SK-N-SH (cell line): ENCODE measurements around the gene PEX11A. TPM values are rescaled to one million over a fixed set of nuclear protein-coding genes. Genes with fewer than 3 reads are reported as not detected.

Experiments
- CTCF ChIA-PET: fragments of 300-600, 350-600 bp; formaldehyde crosslinking; extraction: SDS; loops from one replicate; lab custom pipeline; 2021; lab: Yijun Ruan, JAX
- POLR2A ChIA-PET: fragments of 350-600 bp; sonication (Branson Sonifier 250); formaldehyde crosslinking; extraction: SDS; loops from one replicate; lab custom pipeline; 2020; ENCODE audit warnings: antibody characterized with exemption, inconsistent platforms; lab: Yijun Ruan, JAX
- DNase-seq: peaks from one replicate; pipeline ENCODE4 v3.0.0; 2012
- H2AFZ ChIP-seq: fragments of 200-600 bp; sonication (generic); 2 replicates; pipeline ENCODE4 v1.8.1; 2016; ENCODE audit warnings: antibody characterized with exemption, mild to moderate bottlenecking, low read depth
- H3F3A ChIP-seq: fragments of 200-600 bp; sonication (generic); replicated peaks from 2 replicates; pipeline ENCODE3; 2016; ENCODE audit warnings: antibody characterized with exemption, mild to moderate bottlenecking; ENCODE audit not compliant: insufficient read depth
- H3K27ac ChIP-seq, 2 experiments: fragments of 200-500 bp in 1 of 2; fragments of 200-600 bp in 1 of 2; sonication (Bioruptor generic) in 1 of 2; sonication (generic), shearing (Covaris generic) in 1 of 2; 2 replicates each; pipeline versions ENCODE4 v1.5.1 to v1.6.1; 2014 to 2016; ENCODE audit warnings: low read depth in 2 of 2, inconsistent platforms in 1 of 2, low read length in 1 of 2, mild to moderate bottlenecking in 1 of 2, mixed read lengths in 1 of 2
- H3K27me3 ChIP-seq: fragments of 200-600 bp; sonication (generic), shearing (Covaris generic); 2 replicates; pipeline ENCODE4 v1.6.1; 2016; ENCODE audit warnings: mixed run types; ENCODE audit not compliant: insufficient read depth
- H3K36me3 ChIP-seq, 2 experiments: fragments of 200-500 bp in 1 of 2; fragments of 200-600 bp in 1 of 2; sonication (Bioruptor generic) in 1 of 2; sonication (generic) in 1 of 2; replicated peaks in 1 of 2; 2 replicates each; pipeline versions ENCODE3 to v1.5.1; 2014 to 2016; ENCODE audit warnings: low read length in 1 of 2, mild to moderate bottlenecking in 1 of 2; ENCODE audit not compliant: insufficient read depth in 2 of 2, control insufficient read depth in 1 of 2
- H3K4me1 ChIP-seq, 2 experiments: fragments of 200-500 bp in 1 of 2; fragments of 200-600 bp in 1 of 2; sonication (Bioruptor generic) in 1 of 2; sonication (generic), shearing (Covaris generic) in 1 of 2; 2 replicates each; pipeline versions ENCODE4 v1.5.1 to v1.6.1; 2014 to 2016; ENCODE audit warnings: low read depth in 1 of 2, low read length in 1 of 2, mixed run types in 1 of 2; ENCODE audit not compliant: insufficient read depth in 2 of 2, control insufficient read depth in 1 of 2
- H3K4me2 ChIP-seq: fragments of 200-600 bp; sonication (generic), shearing (Covaris generic); 2 replicates; pipeline ENCODE4 v1.6.1; 2017; ENCODE audit warnings: mixed run types
- H3K4me3 ChIP-seq, 2 experiments: fragments of 200-500 bp in 1 of 2; fragments of 200-600 bp in 1 of 2; sonication (Bioruptor generic) in 1 of 2; sonication (generic), shearing (Covaris generic) in 1 of 2; 2 replicates each; pipeline versions ENCODE4 v1.5.1 to v1.8.1; 2014 to 2016; ENCODE audit warnings: low read depth in 2 of 2, inconsistent platforms in 1 of 2, low read length in 1 of 2, mild to moderate bottlenecking in 1 of 2, mixed read lengths in 1 of 2, moderate library complexity in 1 of 2
- H3K79me2 ChIP-seq: fragments of 200-600 bp; sonication (generic); 2 replicates; pipeline ENCODE4 v1.8.1; 2017; ENCODE audit warnings: mild to moderate bottlenecking; ENCODE audit not compliant: insufficient read depth
- H3K9ac ChIP-seq: fragments of 200-600 bp; sonication (generic); 2 replicates; pipeline ENCODE4 v1.6.1; 2017; ENCODE audit warnings: mixed run types
- H3K9me2 ChIP-seq: fragments of 200-600 bp; sonication (generic); 2 replicates; pipeline ENCODE4 v1.6.1; 2017; ENCODE audit warnings: mixed run types
- H3K9me3 ChIP-seq: fragments of 200-600 bp; sonication (generic); 2 replicates; pipeline ENCODE4 v1.6.1; 2017; ENCODE audit warnings: mixed run types, mild to moderate bottlenecking, moderate library complexity
- H4K20me1 ChIP-seq: fragments of 200-600 bp; sonication (generic); 2 replicates; pipeline ENCODE4 v1.6.1; 2017; ENCODE audit warnings: mild to moderate bottlenecking, mixed run types; ENCODE audit not compliant: insufficient read depth
- FOSL2 ChIP-seq: IDR thresholded peaks from 2 replicates; pipeline ENCODE4 v1.4.0; 2012; ENCODE audit warnings: low read depth, mild to moderate bottlenecking, moderate library complexity, borderline replicate concordance
- FOXJ3 ChIP-seq: sonication (generic); formaldehyde crosslinking; IDR thresholded peaks from 2 replicates; pipeline ENCODE4 v1.5.1; 2020; ENCODE audit warnings: mild to moderate bottlenecking, missing genetic modification reagents
- FOXM1 ChIP-seq: IDR thresholded peaks from 2 replicates; pipeline ENCODE4 v1.4.0; 2012; ENCODE audit warnings: low read depth, mild to moderate bottlenecking
- GABPA ChIP-seq: IDR thresholded peaks from 2 replicates; pipeline ENCODE4 v1.4.0; 2012; ENCODE audit warnings: low read depth, mild to moderate bottlenecking
- JUND ChIP-seq: IDR thresholded peaks from 2 replicates; pipeline ENCODE4 v1.4.0; 2012
- MEF2A ChIP-seq: IDR thresholded peaks from 2 replicates; pipeline ENCODE4 v1.4.0; 2012; ENCODE audit warnings: low read depth, borderline replicate concordance
- NRF1 ChIP-seq: IDR thresholded peaks from 2 replicates; pipeline ENCODE4 v1.6.1; 2012; ENCODE audit warnings: low read depth, mild to moderate bottlenecking, low read length
- RXRA ChIP-seq: IDR thresholded peaks from 2 replicates; pipeline ENCODE4 v1.4.0; 2012; ENCODE audit warnings: low read depth, mild to moderate bottlenecking, borderline replicate concordance
- SMC3 ChIP-seq: IDR thresholded peaks from 2 replicates; pipeline ENCODE4 v1.6.1; 2012; ENCODE audit warnings: low read depth, low read length, improper control_type of control experiment
- TAF1 ChIP-seq: IDR thresholded peaks from 2 replicates; pipeline ENCODE4 v1.6.1; 2012; ENCODE audit warnings: low read depth, mild to moderate bottlenecking, low read length, moderate library complexity, borderline replicate concordance
- TCF12 ChIP-seq: IDR thresholded peaks from 2 replicates; pipeline ENCODE4 v1.4.0; 2012
- YY1 ChIP-seq: IDR thresholded peaks from 2 replicates; pipeline ENCODE4 v1.4.0; 2012; ENCODE audit warnings: low read depth, mild to moderate bottlenecking
- whole genome bisulfite sequencing: methylation state at CpG from one replicate; pipeline ENCODE4 v1.1.6; 2017; ENCODE audit warnings: low lambda C conversion rate; 5-methylcytosine and 5-hydroxymethylcytosine counted together
- polyA plus RNA-seq, 3 experiments: library from polyadenylated mRNA; depleted of rRNA; stranded (reverse); fragments of >200 nt; gene quantifications; 2 replicates each; pipeline ENCODE4 v1.2.3, GENCODE V29; 2012
- TF ChIP-seq, protein P1 (sequence below): fragments of 150-350 bp; IDR thresholded peaks from 2 replicates; pipeline ENCODE4 v1.6.1; 2017; ENCODE audit warnings: antibody characterized with exemption, low read length, low read depth, borderline replicate concordance
- TF ChIP-seq, protein P2 (sequence below): IDR thresholded peaks from 2 replicates; pipeline ENCODE4; 2012
- TF ChIP-seq, protein P3 (sequence below): IDR thresholded peaks from 2 replicates; pipeline ENCODE4 v1.4.0; 2012; ENCODE audit warnings: low read depth, borderline replicate concordance
- TF ChIP-seq, protein P4 (sequence below): fragments of 200-600 bp; sonication (generic); IDR thresholded peaks from 2 replicates; pipeline ENCODE4 v1.6.1; 2017; ENCODE audit warnings: antibody characterized with exemption, mild to moderate bottlenecking, moderate library complexity

Gene PEX11A
- polyA plus RNA-seq, 1 of the 3 experiments (the other 2 are of a cell fraction): 6.1 TPM

DNA sequence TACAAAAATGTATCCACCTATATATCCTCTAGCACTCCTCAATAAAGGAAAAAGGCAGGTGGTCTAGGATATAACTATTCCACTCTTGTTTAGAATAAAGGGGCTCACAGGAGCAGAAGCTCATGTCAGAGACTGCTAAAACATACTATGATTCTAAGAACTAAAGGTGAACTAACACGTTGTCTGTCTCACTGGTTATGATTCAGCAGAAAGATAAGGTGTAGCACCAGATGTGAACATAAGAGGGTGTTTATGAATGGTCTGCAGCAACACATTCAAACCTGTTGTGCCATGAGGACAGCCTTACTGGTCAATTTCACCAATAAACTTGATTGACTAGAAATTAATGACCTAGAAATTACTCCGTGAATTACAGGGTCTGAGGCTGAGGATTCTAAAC, 4.6 kb downstream of the PEX11A start:
- Histone ChIP-seq H3K4me2 (no peak overlapping the region), H3K9me2 (no peaks in the 10 kb centered on the region), H3K4me3 (no peak overlapping the region), H3K79me2 (peaks cover 8% of the 10 kb centered on the region; the same call in 1 of the 2 replicates), H3F3A (no peaks in the 10 kb centered on the region), H2AFZ (no peak overlapping the region), H3K9me3 (no peaks in the 10 kb centered on the region), H3K36me3 (peaks cover 10 to 15% of the 10 kb centered on the region in 2 experiments), H3K9ac (no peak overlapping the region), H3K4me1 (no peaks in the 10 kb centered on the region; a peak in 2 of 4 replicates), H4K20me1 (no peaks in the 10 kb centered on the region), H3K27ac (no peak overlapping the region), H3K27me3 (no peaks in the 10 kb centered on the region)
- 62% methylated on average over 2 of the region's 2 CpGs for WGBS
- POLR2A ChIA-PET: no interaction called here
- DNase-seq: no peak
- CTCF ChIA-PET: interaction anchor here (1.0 kb wide), 1 partner anchor 13 kb away, joined by 3 read pairs; no protein-coding TSS in a partner anchor
- TF ChIP-seq YY1: no peak
- TF ChIP-seq, protein P1, sequence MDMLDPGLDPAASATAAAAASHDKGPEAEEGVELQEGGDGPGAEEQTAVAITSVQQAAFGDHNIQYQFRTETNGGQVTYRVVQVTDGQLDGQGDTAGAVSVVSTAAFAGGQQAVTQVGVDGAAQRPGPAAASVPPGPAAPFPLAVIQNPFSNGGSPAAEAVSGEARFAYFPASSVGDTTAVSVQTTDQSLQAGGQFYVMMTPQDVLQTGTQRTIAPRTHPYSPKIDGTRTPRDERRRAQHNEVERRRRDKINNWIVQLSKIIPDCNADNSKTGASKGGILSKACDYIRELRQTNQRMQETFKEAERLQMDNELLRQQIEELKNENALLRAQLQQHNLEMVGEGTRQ: no peak
- TF ChIP-seq, protein P2, sequence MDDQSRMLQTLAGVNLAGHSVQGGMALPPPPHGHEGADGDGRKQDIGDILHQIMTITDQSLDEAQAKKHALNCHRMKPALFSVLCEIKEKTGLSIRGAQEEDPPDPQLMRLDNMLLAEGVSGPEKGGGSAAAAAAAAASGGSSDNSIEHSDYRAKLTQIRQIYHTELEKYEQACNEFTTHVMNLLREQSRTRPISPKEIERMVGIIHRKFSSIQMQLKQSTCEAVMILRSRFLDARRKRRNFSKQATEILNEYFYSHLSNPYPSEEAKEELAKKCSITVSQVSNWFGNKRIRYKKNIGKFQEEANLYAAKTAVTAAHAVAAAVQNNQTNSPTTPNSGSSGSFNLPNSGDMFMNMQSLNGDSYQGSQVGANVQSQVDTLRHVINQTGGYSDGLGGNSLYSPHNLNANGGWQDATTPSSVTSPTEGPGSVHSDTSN: no peak
- no peak for TF ChIP-seq NRF1
- no peak for TF ChIP-seq JUND
- no peak for TF ChIP-seq GABPA
- TF ChIP-seq RXRA: no peak
- TF ChIP-seq TAF1: no peak
- TF ChIP-seq, protein P3, sequence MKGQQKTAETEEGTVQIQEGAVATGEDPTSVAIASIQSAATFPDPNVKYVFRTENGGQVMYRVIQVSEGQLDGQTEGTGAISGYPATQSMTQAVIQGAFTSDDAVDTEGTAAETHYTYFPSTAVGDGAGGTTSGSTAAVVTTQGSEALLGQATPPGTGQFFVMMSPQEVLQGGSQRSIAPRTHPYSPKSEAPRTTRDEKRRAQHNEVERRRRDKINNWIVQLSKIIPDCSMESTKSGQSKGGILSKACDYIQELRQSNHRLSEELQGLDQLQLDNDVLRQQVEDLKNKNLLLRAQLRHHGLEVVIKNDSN: no peak
- no peak for TF ChIP-seq FOSL2
- no peak for TF ChIP-seq FOXM1
- TF ChIP-seq, protein P4, sequence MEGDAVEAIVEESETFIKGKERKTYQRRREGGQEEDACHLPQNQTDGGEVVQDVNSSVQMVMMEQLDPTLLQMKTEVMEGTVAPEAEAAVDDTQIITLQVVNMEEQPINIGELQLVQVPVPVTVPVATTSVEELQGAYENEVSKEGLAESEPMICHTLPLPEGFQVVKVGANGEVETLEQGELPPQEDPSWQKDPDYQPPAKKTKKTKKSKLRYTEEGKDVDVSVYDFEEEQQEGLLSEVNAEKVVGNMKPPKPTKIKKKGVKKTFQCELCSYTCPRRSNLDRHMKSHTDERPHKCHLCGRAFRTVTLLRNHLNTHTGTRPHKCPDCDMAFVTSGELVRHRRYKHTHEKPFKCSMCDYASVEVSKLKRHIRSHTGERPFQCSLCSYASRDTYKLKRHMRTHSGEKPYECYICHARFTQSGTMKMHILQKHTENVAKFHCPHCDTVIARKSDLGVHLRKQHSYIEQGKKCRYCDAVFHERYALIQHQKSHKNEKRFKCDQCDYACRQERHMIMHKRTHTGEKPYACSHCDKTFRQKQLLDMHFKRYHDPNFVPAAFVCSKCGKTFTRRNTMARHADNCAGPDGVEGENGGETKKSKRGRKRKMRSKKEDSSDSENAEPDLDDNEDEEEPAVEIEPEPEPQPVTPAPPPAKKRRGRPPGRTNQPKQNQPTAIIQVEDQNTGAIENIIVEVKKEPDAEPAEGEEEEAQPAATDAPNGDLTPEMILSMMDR: no peak
- no peak for TF ChIP-seq MEF2A
- no peak for TF ChIP-seq TCF12
- no peak for TF ChIP-seq FOXJ3 (CRISPR knock-in tag)
- no peak for TF ChIP-seq SMC3
